Naive thymus-derived CD8-positive, alpha-beta T cell (primary cell): ENCODE data around the gene SYT15. TPM values are rescaled to one million over a fixed set of nuclear protein-coding genes. Genes with fewer than 3 reads are reported as not detected.
A peak's percentile ranks its signal among the peaks of the same experiment; 100 is the strongest.

Experiments
- ATAC-seq, 2 donors: fragments of 150-1000 bp; cut with Tn5 transposase in 1 of 2; sonication (Bioruptor Pico), chemical (Tn5 transposase) in 1 of 2; 1 replicate in 1 of 2; 2 replicates in 1 of 2; pipeline ENCODE4 v1.10.0; 2021; ENCODE audit warnings: mild to moderate bottlenecking in 2 of 2, moderate library complexity in 2 of 2
- POLR2A ChIA-PET: fragments of 350-600 bp; sonication (Branson Sonifier 250); formaldehyde crosslinking; loops from one replicate; lab custom pipeline; 2021; ENCODE audit warnings: antibody characterized with exemption; lab: Charles Lee
- DNase-seq, 10 donors: peaks; one replicate each; pipeline versions ENCODE4 v3.0.0 to v3.0.0-alpha.2; 2020 to 2022
- H3K27ac Mint-ChIP-seq, 10 donors: one replicate each; pipeline ENCODE4 v1.8.0; 2020 to 2022; ENCODE audit warnings: mild to moderate bottlenecking in 10 of 10, mixed read lengths in 10 of 10, moderate library complexity in 4 of 10, inconsistent platforms in 1 of 10
- H3K27me3 Mint-ChIP-seq, 5 donors: one replicate each; pipeline ENCODE4 v1.8.0; 2021 to 2022; ENCODE audit warnings: mixed read lengths in 5 of 5
- H3K36me3 Mint-ChIP-seq, 3 donors: one replicate each; pipeline ENCODE4 v1.8.0; 2020 to 2022; ENCODE audit warnings: mixed read lengths in 3 of 3, mild to moderate bottlenecking in 2 of 3, inconsistent platforms in 1 of 3
- H3K4me1 Mint-ChIP-seq, 4 donors: one replicate each; pipeline ENCODE4 v1.8.0; 2021 to 2022; ENCODE audit warnings: mixed read lengths in 4 of 4
- H3K4me3 Mint-ChIP-seq, 10 donors: one replicate each; pipeline ENCODE4 v1.8.0; 2020 to 2022; ENCODE audit warnings: mild to moderate bottlenecking in 10 of 10, mixed read lengths in 10 of 10, moderate library complexity in 6 of 10, inconsistent platforms in 1 of 10
- H3K9me3 Mint-ChIP-seq, 9 donors: one replicate each; pipeline ENCODE4 v1.8.0; 2020 to 2022; ENCODE audit warnings: mixed read lengths in 9 of 9, mild to moderate bottlenecking in 3 of 9, inconsistent platforms in 1 of 9, moderate library complexity in 1 of 9
- polyA plus RNA-seq, 3 donors: library from polyadenylated mRNA; unstranded; fragments of 300-500 nt; fragmentation: Illumina TruSeq; gene quantifications; one replicate each; pipeline ENCODE4 v1.2.3, GENCODE V29; 2021
- total RNA-seq, 8 experiments: library from RNA in 2 of 8; stranded (reverse) in 2 of 8; gene quantifications; one replicate each; pipeline ENCODE4 v1.2.3 and lab custom pipeline; 2021 to 2026

The SYT15 gene
- total and polyA plus RNA-seq, 5 experiments from 2014 or later: 0.08 to 1.9 (median 0.13) TPM

DNA sequence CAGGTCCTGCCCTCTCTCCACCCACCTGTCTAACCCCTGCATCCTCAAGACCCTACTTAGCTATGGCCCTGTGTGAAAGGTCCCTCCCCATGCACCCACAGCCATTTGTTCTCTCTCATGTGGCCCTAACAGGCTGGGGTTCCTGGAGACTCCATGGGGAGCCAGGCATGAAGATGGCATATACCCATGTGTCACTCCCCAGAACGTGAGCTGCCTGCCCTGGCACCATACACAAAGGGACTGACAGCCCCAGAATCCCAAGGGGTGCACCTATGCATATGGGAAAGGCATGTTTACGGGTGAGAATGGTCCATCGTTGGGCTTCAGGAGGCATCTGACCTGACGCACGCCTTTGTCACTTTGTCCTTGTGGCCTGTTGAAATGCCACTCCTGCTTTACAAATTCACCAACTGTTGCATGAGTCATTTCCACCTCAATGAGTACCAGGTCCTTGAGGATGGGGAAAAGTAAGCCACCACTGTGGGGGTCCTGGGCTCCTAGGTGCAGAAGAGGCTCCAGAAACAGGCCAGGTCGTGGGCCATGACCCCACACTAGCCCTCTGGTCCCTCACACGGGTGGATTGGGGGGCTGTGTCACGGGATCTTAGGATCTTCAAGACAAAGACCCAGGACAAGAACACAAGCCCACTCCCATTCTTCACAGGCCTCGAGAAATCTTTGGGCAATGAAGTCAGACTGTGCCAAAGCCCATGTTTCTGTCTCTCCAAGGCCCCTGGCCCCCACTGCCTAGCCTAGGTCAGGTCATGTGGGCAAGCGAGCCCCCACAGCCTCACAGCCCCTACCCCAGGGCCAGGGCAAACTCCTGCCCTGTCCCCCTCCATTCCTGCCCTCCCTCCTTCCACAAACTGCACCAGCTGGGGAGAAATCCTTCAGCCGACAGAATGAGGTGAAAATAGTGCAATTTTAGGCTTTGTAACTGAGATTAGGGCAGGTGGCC lies 31.1 kb upstream of the SYT15 start:
- peak in 4 of 10 donors; percentile 0 to 64 (median 10) for DNase-seq
- H3K4me1 Mint-ChIP-seq: no peaks in the 10 kb centered on the region
- no peaks in the 10 kb centered on the region for H3K9me3 Mint-ChIP-seq
- no peak overlapping the region for H3K4me3 Mint-ChIP-seq
- H3K27ac Mint-ChIP-seq: no peak overlapping the region
- POLR2A ChIA-PET: no interaction called here
- H3K36me3 Mint-ChIP-seq: no peaks in the 10 kb centered on the region
- H3K27me3 Mint-ChIP-seq: peaks cover 4 to 14% (median 11%) of the 10 kb centered on the region in 5 donors
- no peak for ATAC-seq

DNA sequence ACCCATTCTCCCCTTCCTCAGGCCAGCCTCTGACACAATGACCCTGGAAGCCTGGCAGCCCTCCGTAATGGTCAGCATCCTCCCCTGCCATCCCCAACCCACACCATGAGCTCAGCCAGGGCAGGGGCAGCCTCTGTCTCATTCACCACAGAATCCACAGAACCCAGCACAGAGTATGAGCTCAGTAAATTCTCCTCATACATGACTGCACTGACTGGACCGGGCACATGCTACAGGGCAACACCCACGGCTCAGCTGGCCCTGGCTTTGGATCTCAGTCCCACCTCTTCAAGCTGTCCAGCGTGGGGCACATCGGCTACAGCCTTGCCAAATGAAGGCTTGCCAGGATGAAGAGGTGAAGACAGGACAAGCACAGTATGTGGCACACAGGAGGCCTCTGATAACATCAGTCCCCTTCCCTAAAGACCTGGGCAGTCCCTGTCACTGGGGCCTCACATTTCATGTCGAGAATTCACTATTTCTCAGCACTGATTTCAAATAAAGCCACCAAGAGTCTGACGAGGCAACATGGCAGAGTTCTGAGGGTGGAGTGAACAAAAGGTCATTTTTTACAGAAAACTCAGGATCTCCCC lies 30.3 kb upstream of the SYT15 start:
- no peaks in the 10 kb centered on the region for H3K36me3 Mint-ChIP-seq
- DNase-seq: peak in 3 of 10 donors; percentile 1 to 60 (median 19)

DNA sequence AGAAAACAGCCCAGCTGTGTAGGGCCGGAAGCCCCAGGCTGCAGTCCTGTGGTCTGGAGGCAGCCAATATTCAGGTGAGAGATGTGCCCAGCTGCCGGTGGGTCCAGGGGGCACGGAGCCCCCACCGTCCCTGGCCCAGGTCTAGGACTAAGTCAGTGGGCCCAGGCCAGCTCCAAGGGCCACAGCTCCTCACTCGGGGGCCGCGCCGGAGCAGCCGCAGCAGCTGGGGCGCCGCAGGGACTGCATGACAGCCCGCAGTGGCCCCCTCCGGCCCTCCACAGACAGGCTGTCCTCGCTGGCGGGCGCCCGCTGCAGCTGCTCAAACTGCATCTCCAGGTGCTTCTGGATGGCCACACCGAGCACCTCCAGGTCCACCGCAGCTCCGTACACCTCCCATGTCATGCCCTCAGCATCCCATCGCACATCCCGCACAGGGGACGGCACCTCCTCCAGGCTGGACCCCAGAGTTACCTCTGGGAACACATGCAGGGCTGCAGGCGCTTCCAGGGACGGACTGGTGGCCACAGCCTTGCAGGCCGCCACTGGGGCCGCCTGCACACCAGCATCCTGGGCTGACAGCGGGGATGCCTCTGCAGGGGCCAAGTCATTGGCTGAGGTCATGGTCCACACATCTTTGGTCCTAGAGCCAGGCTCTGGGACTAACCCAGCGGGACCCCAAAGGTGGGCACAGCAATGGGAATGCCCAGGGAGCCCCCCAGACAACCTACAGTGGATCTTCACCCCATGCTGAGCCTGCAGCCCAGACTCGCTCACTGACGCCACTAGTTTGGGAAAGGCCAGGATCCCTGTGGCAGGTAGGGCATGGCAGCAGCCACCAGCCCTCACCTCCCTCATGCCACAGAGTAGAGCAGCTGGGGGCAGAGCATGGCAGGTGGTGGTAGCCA lies 29.5 kb upstream of the SYT15 start:
- H3K27ac Mint-ChIP-seq: no peak overlapping the region
- no peaks in the 10 kb centered on the region for H3K36me3 Mint-ChIP-seq
- H3K4me1 Mint-ChIP-seq: no peaks in the 10 kb centered on the region
- ATAC-seq: no peak
- no peaks in the 10 kb centered on the region for H3K9me3 Mint-ChIP-seq
- DNase-seq: peak in 2 of 10 donors; percentile 0 to 25
- POLR2A ChIA-PET: no interaction called here
- H3K4me3 Mint-ChIP-seq: no peak overlapping the region
- H3K27me3 Mint-ChIP-seq: peaks cover 0 to 9% (median 1%) of the 10 kb centered on the region in 5 donors

More for the DNA sequence above, 30.3 kb upstream of the SYT15 start:
- no peak for ATAC-seq
- H3K27ac Mint-ChIP-seq: no peak overlapping the region
- H3K4me3 Mint-ChIP-seq: no peak overlapping the region
- H3K9me3 Mint-ChIP-seq: no peaks in the 10 kb centered on the region
- peaks cover 0 to 9% (median 5%) of the 10 kb centered on the region in 5 donors for H3K27me3 Mint-ChIP-seq
- POLR2A ChIA-PET: no interaction called here
- H3K4me1 Mint-ChIP-seq: no peaks in the 10 kb centered on the region

DNA sequence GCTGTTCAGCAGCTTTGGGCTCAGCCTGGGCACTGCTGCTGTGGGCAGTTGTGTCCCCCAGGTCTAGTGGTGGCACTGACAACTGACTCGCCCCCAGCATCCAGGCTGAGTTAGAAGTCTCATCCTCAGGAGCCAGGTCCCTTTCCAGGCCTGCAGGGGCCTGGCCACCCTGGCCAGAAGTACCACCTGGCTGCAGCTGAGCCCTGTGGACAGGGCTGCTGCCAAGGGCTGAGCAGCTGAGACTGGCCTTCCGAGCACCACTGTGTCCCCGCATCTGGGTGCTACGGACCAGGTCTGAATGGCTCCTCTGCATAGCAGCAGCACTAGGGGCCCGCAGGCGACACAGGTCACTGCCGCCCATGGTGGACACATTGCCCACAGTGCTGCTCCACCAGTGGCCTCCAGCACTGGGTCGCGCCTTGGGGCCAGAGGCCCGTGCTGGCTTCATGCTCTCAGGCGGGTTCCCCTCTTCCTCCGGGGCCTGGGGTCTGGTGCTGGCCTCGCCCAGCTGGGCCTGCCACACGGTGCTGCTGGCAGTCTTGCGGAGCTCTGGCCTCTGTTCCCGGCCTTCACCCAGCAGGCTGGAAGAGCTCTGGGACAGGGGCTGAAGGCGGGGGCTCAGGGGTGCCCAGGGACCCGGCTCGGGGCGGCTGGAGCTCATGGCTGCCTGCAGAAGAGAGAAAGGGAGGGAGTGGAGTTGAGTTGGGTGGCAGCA lies 28.7 kb upstream of the SYT15 start:
- no peak overlapping the region for H3K4me3 Mint-ChIP-seq
- H3K36me3 Mint-ChIP-seq: no peaks in the 10 kb centered on the region
- POLR2A ChIA-PET: no interaction called here
- H3K9me3 Mint-ChIP-seq: no peaks in the 10 kb centered on the region
- H3K27me3 Mint-ChIP-seq: peaks cover 0 to 9% (median 1%) of the 10 kb centered on the region in 5 donors
- H3K4me1 Mint-ChIP-seq: no peaks in the 10 kb centered on the region
- ATAC-seq (no peak), DNase-seq (peak in 3 of 10 donors; percentile 0 to 65 (median 17))
- no peak overlapping the region for H3K27ac Mint-ChIP-seq

DNA sequence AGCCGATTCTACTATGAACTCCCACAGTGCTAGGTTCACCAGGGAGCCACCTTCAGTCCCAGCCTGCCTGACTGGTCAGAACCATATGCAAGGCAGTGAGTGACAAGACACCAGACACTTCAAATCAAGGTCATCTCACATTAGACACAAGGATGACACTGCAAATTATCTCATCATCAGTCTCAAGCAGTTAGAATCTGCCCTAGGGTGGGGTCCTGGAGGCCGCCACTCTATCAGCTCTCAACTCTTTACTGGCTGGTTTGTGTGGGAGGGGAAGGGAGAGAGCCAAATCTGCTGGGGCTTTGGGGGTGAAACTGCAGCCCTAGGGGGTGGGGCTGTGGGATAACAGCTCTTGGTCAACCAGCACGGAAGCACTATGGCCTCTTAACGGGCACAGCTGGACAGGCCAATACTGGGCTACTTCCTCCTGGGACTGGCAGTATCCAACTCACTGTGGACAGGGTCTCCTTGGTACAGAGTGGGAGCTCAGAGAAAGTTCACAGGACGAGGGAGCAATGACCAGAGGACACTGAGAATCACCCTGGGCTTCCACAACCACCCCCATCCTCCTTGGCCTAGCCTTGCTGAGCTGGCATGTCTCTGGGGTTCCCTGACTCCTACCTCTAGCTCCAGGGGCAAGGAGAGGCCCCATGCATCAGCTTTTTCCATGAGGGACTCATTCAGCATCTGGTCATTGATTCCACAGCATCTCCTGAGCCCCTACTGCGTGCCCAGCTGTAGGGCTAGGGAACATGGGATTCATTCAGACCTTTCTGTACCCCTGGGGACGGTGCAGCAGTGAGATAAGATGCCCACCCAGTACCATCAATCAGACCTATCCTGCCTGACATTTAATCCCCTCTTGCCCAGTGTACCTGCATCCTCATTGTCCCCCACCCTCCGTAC lies 27.9 kb upstream of the SYT15 start:
- H3K4me3 Mint-ChIP-seq: no peak overlapping the region
- no peak overlapping the region for H3K27ac Mint-ChIP-seq

DNA sequence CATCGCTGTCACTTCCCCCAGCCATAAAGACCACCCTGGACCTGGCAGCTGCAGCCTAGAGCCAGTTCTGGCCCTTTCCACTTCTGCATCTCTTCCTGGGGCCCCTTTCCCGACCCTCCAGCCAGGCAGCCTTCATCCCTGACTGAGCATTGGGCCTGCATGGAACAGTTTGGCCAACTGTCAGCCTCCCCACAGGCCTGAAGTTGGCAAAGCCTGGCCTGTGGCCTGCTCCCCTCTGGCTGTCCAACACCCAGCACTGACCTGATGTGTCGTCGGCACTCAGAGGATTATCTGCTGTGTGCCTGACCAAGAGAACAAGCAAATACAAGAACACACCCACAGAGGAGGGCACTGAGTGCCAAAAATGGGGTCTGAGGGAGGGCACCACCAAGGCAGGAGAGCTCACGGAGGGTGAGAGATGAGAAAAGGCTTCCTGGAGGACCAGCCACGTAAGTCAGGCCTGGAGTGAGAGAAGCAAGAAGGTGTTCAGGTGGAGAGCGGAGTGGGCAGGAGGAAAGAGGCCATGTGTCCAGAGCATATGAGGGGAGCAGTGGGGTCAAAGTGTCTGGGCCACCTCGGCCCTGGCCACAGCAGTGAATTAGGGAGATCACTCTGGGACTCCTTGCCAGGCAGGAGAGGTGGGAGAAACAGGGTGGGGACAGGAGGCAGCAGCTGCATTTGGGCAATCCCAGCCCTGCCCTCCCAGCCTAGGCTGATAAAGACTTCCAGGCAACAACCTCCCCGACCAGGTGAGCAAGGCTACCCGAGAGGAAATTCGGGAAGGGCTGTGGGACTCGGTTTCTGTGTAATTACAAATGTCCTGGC lies 27.0 kb upstream of the SYT15 start:
- Mint-ChIP-seq H3K27me3 (peaks cover 0 to 12% (median 2%) of the 10 kb centered on the region in 5 donors), H3K4me1 (peaks cover 2 to 7% (median 7%) of the 10 kb centered on the region in 4 donors), H3K4me3 (no peak overlapping the region), H3K36me3 (no peaks in the 10 kb centered on the region), H3K9me3 (no peaks in the 10 kb centered on the region), H3K27ac (no peak overlapping the region)
- POLR2A ChIA-PET: no interaction called here
- DNase-seq (peak in 3 of 10 donors; percentile 0 to 18 (median 0)), ATAC-seq (no peak)

More for the DNA sequence above, 27.9 kb upstream of the SYT15 start:
- POLR2A ChIA-PET: no interaction called here
- Mint-ChIP-seq H3K36me3 (no peaks in the 10 kb centered on the region), H3K9me3 (no peaks in the 10 kb centered on the region), H3K4me1 (peaks cover under 1 to 5% (median 4%) of the 10 kb centered on the region in 4 donors), H3K27me3 (peaks cover 0 to 10% (median 1%) of the 10 kb centered on the region in 5 donors)
- no peak for ATAC-seq
- DNase-seq: peak in 3 of 10 donors; percentile 0 to 17 (median 0)

DNA sequence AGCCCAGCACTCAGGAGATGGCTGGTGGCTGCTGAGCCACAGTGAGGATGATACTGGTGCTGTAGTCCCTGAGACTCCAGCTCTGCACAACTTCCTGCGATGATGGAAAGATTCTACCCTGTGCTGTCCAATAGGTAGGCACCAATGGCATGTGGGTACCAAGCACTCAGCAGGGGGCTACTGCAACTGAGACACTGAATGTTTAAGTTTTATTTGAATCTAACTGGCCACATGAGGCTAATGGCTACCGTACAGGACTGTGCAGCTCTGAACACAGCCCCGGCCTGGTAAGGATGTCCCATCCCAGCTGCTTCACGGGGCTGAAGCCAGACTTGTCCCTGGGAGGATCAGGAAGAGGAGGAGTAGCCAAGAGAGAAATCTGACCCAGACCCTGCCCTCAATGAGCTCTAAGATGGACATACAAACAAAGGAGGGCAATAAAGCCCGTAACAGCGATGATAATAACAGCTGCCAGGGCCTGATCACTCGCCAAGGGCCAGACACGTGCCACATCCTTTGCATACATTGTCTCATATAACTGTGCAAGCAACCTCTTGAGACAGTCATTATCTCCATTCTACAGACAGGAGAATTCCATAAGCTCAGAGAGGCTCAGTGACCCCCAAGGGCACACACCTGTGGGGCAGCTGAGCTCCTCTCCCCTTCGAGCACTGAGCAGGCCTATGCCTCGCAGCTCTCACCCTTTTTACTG lies 26.2 kb upstream of the SYT15 start:
- H3K4me1 Mint-ChIP-seq: peaks cover 8 to 15% (median 10%) of the 10 kb centered on the region in 4 donors
- peaks cover 0 to 2% (median 0%) of the 10 kb centered on the region in 3 donors for H3K36me3 Mint-ChIP-seq
- H3K9me3 Mint-ChIP-seq: peaks cover 0 to 2% (median 0%) of the 10 kb centered on the region in 9 donors
- peak in 1 of 10 donors; percentile 0 for DNase-seq
- ATAC-seq: no peak
- no peak overlapping the region for H3K4me3 Mint-ChIP-seq
- POLR2A ChIA-PET: no interaction called here
- H3K27ac Mint-ChIP-seq: no peak overlapping the region
- peaks cover 0 to 14% (median 6%) of the 10 kb centered on the region in 5 donors for H3K27me3 Mint-ChIP-seq

DNA sequence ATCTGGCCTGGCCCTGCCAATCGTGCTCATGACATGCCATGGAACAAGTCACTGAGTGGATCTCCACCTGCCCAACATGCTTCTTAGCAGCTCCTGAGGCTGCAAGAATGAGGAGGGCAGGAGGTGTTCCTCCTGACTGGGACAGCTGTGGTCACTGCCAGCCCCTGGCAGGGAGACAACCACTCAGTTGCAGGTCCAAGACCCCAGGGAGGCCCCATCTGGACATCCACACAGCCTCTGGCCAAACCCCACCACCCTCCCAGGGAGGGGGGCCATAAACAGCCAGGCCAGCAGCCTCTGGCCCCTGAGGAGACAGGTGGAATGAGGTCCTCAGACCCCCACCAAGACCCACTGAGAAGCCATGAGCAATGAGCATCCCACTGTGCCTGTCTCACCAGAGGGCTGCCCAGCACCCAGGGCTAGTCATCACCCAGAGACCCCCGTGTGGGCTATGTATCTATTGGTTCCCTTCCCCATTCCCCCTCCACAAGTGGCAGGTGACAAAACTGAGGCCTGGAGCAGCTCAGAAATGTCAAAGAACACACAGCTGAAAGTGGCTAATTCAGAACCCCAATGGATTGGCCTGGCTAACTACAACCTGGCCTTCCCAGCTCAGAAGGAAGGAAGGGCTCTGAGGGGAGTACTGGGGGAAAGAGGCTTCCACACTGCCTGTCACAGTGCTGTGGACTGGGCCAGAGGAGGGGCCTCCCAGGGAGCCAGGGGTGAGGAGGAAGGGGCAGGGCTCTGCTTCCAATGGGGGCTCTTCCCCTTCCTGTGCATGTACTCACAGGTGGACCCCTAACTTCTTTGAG lies 25.5 kb upstream of the SYT15 start:
- Mint-ChIP-seq H3K4me3 (no peak overlapping the region), H3K27ac (no peak overlapping the region), H3K9me3 (peaks cover 0 to 2% (median 0%) of the 10 kb centered on the region in 9 donors), H3K27me3 (peaks cover 0 to 14% (median 6%) of the 10 kb centered on the region in 5 donors), H3K4me1 (peaks cover 9 to 20% (median 11%) of the 10 kb centered on the region in 4 donors), H3K36me3 (peaks cover 0 to 2% (median 0%) of the 10 kb centered on the region in 3 donors)
- DNase-seq (peak in 2 of 10 donors; percentile 2 to 18), ATAC-seq (no peak)
- POLR2A ChIA-PET: no interaction called here

DNA sequence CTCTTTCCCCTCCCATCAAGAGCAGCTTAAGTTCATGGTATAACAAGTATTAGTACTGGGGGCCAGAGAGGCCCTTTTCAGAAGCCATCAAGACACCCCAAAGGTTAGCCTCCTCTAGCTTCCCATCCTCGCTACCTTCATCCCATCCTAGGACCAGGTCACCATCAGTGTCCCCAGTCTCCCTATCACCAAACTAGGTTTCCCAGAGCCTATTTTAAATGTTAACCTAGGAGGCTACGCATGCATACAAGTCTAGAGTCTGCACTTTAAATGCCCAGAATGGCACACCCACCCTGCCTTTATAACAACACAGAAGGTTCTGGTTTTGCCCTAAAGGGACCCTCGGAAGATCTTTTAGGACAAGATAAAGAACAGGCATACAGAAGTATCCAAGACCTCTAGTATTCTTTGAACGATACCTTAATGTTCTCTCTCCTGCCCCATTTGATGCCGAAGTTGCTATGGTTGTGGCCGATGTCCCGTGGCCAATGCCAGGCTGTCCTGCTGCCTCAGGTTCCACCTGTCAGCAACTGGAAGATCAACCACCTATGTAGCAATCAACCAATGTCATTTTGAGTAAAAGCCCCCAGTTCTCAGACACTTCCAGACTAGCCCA lies 24.7 kb upstream of the SYT15 start:
- peaks cover 0 to 12% (median 6%) of the 10 kb centered on the region in 5 donors for H3K27me3 Mint-ChIP-seq
- peaks cover 9 to 20% (median 11%) of the 10 kb centered on the region in 4 donors for H3K4me1 Mint-ChIP-seq
- H3K4me3 Mint-ChIP-seq: no peak overlapping the region
- H3K36me3 Mint-ChIP-seq: peaks cover 0 to 2% (median 0%) of the 10 kb centered on the region in 3 donors
- ATAC-seq (no peak), DNase-seq (no peak)
- no peak overlapping the region for H3K27ac Mint-ChIP-seq
- peaks cover 0 to 2% (median 0%) of the 10 kb centered on the region in 9 donors for H3K9me3 Mint-ChIP-seq
- POLR2A ChIA-PET: no interaction called here
